Skeletal muscle satellite cell (primary cell): ENCODE measurements around the gene STAP2.
"Not testable (repeated sequence)": the region's sequence is repeated elsewhere in the genome, so short reads cannot be mapped to it uniquely, and the experiment has no call there.

Source experiments
- H3K27me3 ChIP-seq: 2 replicates; pipeline ENCODE4 v1.7.0; 2013; ENCODE audit warnings: low read length; ENCODE audit not compliant: control insufficient read depth, insufficient read depth
- H3K36me3 ChIP-seq: 2 replicates; pipeline ENCODE4 v1.7.0; 2013; ENCODE audit warnings: mild to moderate bottlenecking, control low read depth, low read length; ENCODE audit not compliant: insufficient read depth
- H3K4me1 ChIP-seq: 2 replicates; pipeline ENCODE4 v1.7.0; 2013; ENCODE audit warnings: low read length; ENCODE audit not compliant: control insufficient read depth, insufficient read depth
- H3K4me2 ChIP-seq: 2 replicates; pipeline ENCODE4 v1.7.0; 2013; ENCODE audit warnings: mild to moderate bottlenecking, low read length
- H3K4me3 ChIP-seq: 2 replicates; pipeline ENCODE4 v1.7.0; 2013; ENCODE audit warnings: low read length
- H3K9ac ChIP-seq: 2 replicates; pipeline ENCODE4 v1.7.0; 2013; ENCODE audit warnings: mild to moderate bottlenecking, low read depth, low read length, moderate library complexity
- H3K9me3 ChIP-seq: replicated peaks from 2 replicates; pipeline ENCODE4 v1.7.0; 2013; ENCODE audit warnings: mild to moderate bottlenecking, control low read depth, low read length

The STAP2 gene

DNA sequence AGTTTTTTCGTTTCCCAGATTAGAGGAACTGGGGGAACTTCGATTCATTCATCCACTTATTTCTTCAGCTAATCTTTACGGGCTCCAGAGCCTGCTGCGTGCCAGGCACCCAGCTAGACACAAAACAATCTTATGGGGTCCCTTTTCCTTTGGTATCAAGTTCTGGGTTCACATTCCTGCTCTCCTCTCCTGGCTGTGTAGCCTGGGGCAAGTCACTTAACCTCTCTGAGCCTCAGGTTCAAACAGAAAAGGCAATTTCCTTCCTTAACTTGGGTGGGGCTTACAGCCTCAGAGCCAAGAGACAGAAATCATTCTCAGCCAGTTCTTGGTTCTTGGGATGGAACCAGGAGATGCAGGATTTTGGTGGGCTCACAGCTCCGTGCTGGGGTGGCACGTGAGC is 53.7 kb downstream of the STAP2 start:
- H3K4me2 ChIP-seq, result no peak overlapping the region
- H3K9me3 ChIP-seq, result no peaks in the 10 kb centered on the region
- no peak overlapping the region for H3K4me3 ChIP-seq
- H3K9ac ChIP-seq, result no peak overlapping the region
- no peaks in the 10 kb centered on the region for H3K36me3 ChIP-seq
- no peaks in the 10 kb centered on the region for H3K4me1 ChIP-seq
- H3K27me3 ChIP-seq, result peaks cover 11% of the 10 kb centered on the region

DNA sequence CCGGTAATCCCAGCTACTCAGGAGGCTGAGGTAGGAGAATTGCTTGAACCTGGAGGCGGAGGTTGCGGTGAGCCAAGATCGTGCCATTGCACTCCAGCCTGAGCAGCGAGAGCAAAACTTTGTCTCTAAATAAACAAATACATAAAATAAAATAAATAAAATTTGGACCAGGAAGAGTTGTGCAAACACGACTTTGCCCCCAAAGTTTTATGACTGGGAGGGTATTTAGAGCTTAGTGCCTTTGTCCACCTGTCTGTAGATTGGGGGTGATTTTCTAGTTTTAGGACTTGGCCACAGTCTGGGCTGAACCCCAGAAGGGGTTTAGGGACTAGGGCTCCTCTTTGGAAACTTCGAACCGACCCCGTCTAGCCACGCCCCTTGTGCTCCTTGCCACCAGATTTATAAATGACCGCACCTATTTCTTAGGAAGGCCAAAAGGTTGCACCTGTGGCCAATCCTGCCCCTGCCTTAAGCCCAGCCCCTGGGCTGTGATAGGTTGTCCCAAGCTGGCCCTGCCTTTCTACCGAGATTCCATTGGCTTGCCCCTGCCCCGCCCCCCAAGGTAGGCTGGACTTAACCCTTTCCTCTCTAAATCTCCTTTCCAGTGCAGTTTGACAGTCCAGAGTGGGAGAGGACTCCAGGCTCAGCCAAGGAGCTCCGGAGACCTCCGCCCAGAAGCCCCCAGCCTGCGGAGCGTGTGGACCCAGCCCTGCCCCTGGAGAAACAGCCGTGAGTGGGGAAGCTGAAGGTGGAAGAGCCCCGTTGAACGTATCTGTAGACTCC is 54.3 kb downstream of the STAP2 start:
- Histone ChIP-seq H3K27me3 (peaks cover 15% of the 10 kb centered on the region), H3K4me2 (no peak overlapping the region), H3K36me3 (no peaks in the 10 kb centered on the region), H3K9me3 (no peaks in the 10 kb centered on the region), H3K9ac (no peak overlapping the region), H3K4me1 (no peaks in the 10 kb centered on the region), H3K4me3 (no peak overlapping the region)

DNA sequence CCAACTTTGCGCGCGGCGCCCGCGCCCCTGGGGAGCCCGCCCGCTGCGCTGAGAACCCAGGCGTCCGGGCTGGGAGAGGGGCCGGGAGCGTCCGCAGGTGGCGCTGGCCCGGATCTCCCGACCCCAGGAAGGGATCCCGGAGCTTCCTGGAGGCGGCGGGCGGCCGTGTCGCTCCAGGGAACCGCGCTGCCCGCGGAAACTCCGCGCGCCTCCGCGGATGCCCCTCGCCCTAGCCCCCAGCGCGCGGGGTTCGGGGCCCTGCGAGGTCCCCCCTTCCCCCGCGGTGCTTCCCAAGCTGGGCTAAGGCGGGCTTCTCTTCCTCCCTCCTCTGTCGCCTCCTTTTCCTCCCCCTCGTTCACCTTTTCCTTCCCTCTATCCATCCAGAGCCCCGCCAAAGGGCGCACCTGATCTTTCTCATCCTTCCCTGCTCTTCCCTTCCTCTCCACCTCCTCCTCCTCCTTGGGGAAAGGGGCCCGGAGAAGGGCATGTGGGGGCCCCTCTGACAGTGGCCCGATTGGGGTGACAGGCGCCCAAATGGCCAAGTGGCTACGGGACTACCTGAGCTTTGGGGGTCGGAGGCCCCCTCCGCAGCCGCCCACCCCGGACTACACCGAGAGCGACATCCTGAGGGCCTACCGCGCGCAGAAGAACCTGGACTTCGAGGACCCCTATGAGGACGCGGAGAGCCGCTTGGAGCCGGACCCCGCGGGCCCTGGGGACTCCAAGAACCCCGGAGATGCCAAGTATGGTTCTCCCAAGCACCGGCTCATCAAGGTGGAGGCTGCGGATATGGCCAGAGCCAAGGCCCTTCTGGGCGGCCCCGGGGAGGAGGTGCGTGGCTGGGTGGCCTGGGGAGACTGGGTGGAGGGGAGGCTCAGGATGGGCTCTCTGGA is 58.9 kb downstream of the STAP2 start:
- Histone ChIP-seq H3K4me2 (peak overlapping the region; percentile 70), H3K4me3 (peak overlapping the region; percentile 62), H3K9ac (peak overlapping the region; percentile 50), H3K27me3 (peaks cover 15% of the 10 kb centered on the region), H3K4me1 (no peaks in the 10 kb centered on the region), H3K36me3 (no peaks in the 10 kb centered on the region), H3K9me3 (no peaks in the 10 kb centered on the region)

DNA sequence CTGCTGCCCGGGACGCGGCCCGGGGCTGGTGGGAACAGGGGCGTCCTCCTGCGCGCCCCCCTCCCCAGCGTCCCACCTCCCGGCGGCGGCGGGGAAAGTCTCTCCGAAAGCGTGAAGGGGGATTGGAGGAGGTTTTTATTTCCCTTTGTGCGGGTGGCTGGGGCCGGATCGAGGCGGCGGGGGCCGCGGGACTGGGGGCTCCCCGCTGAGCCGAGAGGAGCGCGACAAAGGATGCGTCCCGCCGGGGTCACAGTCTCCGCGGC is 59.4 kb downstream of the STAP2 start:
- Histone ChIP-seq H3K9me3 (no peaks in the 10 kb centered on the region), H3K27me3 (peaks cover 14% of the 10 kb centered on the region), H3K4me2 (peak overlapping the region; percentile 70), H3K9ac (peak overlapping the region; percentile 50), H3K4me3 (peak overlapping the region; percentile 62), H3K36me3 (no peaks in the 10 kb centered on the region), H3K4me1 (no peaks in the 10 kb centered on the region)

DNA sequence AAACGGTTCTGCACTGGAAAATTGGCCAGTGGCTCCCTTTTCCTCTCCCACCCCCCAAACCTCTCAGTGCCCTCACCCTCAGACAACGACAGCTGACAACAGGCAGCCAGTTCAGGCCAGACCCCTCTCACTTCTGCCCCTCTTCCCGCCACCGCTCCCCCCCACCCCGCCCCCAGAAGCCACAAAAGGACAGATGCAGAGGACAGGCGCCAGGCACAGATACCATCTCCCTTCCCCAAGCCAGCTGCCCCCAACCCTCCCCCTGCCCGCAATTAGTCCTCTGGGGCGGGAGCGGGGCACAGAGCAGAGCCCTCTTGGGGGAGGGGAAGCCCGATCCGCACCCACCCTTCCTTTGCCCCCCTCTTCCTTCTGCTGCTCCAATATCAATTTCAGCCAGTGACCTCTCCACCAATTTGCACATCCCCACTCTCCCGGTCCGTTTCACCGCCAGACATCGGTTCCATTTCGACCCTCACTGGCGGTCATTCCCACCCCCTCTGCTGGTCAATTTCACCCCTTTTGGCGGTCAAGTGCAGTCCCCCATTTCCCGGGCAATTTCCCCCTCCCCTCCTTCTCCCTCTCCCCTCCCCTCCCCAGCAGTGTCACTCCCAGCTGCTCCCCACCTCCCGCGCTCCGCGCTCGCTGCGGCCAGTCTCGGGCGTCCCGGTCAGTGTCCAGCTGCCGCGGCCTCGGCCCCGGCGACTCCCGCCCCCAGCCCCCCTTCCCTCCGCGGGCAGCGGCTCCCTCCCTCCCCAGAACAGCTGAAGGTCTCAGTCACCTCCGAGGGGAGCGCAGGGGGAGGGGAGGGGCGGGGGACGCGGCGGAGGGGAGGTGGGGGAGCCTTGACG is 60.0 kb downstream of the STAP2 start, which contains the start of gene SHD:
Gene SHD, plus strand, starts transcription at position 848 of the 848 bp plus-strand sequence. CDS start 798 bp downstream, outside the sequence.
- Histone ChIP-seq H3K9me3 (no peaks in the 10 kb centered on the region), H3K36me3 (no peaks in the 10 kb centered on the region), H3K4me1 (no peaks in the 10 kb centered on the region), H3K27me3 (peaks cover 14% of the 10 kb centered on the region), H3K4me3 (peak within 1 kb of the TSS; percentile 62), H3K9ac (peak within 1 kb of the TSS; percentile 50), H3K4me2 (peak within 1 kb of the TSS; percentile 70)

DNA sequence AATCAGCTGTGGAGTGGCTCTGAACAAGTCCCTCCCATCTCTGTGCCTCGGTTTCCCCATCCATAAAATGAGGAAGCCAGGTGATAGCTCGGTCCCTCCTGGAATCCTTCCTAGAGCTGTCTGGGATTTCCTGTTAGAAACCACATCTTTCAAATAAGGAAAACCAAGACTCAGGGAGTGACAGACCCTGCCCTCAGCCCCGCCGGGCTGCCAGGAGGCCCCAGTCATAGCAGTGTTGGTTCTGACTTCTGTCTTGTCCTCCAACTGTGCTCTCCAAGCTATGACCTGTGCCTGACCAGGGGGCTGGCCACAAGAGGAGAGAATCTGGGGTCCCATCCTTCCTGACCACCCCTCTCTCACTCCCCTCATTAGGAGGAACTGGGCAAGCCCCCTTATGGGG is 60.6 kb downstream of the STAP2 start:
- Histone ChIP-seq H3K9ac (no peak overlapping the region), H3K36me3 (no peaks in the 10 kb centered on the region), H3K27me3 (peaks cover 14% of the 10 kb centered on the region), H3K4me1 (no peaks in the 10 kb centered on the region), H3K9me3 (no peaks in the 10 kb centered on the region), H3K4me2 (no peak overlapping the region), H3K4me3 (no peak overlapping the region)

DNA sequence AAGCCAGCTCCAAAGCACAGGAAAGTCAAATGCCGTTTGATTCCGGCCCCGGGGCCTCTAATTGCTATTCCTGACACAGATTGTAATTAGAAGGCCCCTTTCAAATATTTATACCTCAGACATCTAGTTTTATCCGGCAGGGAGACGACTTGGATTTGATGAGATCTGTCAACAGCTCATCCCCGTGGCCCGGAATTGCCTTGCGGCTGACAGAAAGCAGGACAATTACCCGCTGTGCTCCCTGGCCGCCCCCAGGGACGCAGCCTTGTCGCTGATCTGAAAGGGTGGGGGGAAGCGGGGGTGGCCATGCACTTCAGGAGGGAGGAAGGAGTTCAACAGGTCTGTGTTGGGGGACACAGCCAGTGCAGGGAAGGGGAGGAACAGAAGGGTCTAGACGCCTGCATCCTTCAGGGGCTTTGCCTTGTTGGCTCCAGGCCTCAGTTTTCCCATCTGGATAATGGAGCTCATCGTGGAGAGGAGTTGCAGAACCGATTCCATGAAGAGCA is 61.4 kb downstream of the STAP2 start:
- Histone ChIP-seq H3K4me1 (no peaks in the 10 kb centered on the region), H3K9ac (no peak overlapping the region), H3K4me3 (no peak overlapping the region), H3K27me3 (peaks cover 14% of the 10 kb centered on the region), H3K9me3 (no peaks in the 10 kb centered on the region), H3K4me2 (no peak overlapping the region), H3K36me3 (no peaks in the 10 kb centered on the region)

DNA sequence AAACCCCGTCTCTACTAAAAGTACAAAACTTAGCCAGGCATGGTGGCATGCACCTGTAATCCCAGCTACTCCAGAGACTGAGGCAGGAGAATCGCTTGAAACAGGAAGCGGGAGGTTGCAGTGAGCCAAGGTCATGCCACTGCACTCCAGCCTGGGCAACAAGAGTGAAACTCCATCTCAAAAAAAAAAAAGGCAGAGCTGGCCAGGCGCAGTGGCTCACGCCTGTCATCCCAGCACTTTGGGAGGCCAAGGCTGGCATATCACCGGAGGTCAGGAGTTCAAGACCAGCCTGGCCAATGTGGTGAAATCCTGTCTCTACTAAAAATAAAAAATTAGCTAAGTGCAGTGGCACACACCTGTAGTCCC is 64.3 kb downstream of the STAP2 start:
- H3K4me3 ChIP-seq, H3K4me2 ChIP-seq, H3K36me3 ChIP-seq, H3K9me3 ChIP-seq, H3K9ac ChIP-seq, H3K27me3 ChIP-seq, H3K4me1 ChIP-seq: not testable (repeated sequence)
